ENCODE results near the gene KCTD16.

KCTD16 gene

GRCh38 chr5:144331361-144331760 lies 160.7 kb downstream of the KCTD16 start:
- DNase-seq = no peak

- no peak for DNase-seq
These were observed 161.6 kb downstream of the KCTD16 start for GRCh38 chr5:144332265-144332664.

- DNase-seq = no peak
These were observed 162.8 kb downstream of the KCTD16 start for GRCh38 chr5:144333336-144333920.

GRCh38 chr5:144335561-144335960 lies 164.9 kb downstream of the KCTD16 start:
- no peak for DNase-seq

- peak in 8 of 56 donors; percentile 0 to 22 (median 1) for DNase-seq
These were observed 165.7 kb downstream of the KCTD16 start for GRCh38 chr5:144336191-144336961.

GRCh38 chr5:144352330-144352729 lies 181.7 kb downstream of the KCTD16 start:
- no peak for DNase-seq

- DNase-seq = no peak
These were observed 182.2 kb downstream of the KCTD16 start for GRCh38 chr5:144352732-144353317.

- DNase-seq = no peak
These were observed 185.8 kb downstream of the KCTD16 start for GRCh38 chr5:144356489-144356888.

GRCh38 chr5:144361406-144361805 lies 190.7 kb downstream of the KCTD16 start:
- no peak for DNase-seq

- no peak for DNase-seq
These were observed 195.2 kb downstream of the KCTD16 start for GRCh38 chr5:144365885-144366284.

- DNase-seq = no peak
These were observed 197.3 kb downstream of the KCTD16 start for GRCh38 chr5:144367991-144368390.

- no peak for DNase-seq
These were observed 197.9 kb downstream of the KCTD16 start for GRCh38 chr5:144368556-144368955.

GRCh38 chr5:144369006-144369405 lies 198.3 kb downstream of the KCTD16 start:
- peak in 1 of 56 donors; percentile 0 for DNase-seq

GRCh38 chr5:144370273-144370672 lies 199.6 kb downstream of the KCTD16 start:
- no peak for DNase-seq

GRCh38 chr5:144374637-144375036 lies 204.0 kb downstream of the KCTD16 start:
- no peak for DNase-seq

GRCh38 chr5:144377207-144377606 lies 206.5 kb downstream of the KCTD16 start:
- no peak for DNase-seq

- DNase-seq = no peak
These were observed 208.0 kb downstream of the KCTD16 start for GRCh38 chr5:144378681-144379080.

GRCh38 chr5:144385597-144385996 lies 214.9 kb downstream of the KCTD16 start:
- DNase-seq = no peak

- DNase-seq = no peak
These were observed 215.6 kb downstream of the KCTD16 start for GRCh38 chr5:144386315-144386714.

GRCh38 chr5:144390133-144390532 lies 219.5 kb downstream of the KCTD16 start:
- DNase-seq = peak in 3 of 56 donors; percentile 1 to 11 (median 4)

GRCh38 chr5:144391044-144391443 lies 220.4 kb downstream of the KCTD16 start:
- no peak for DNase-seq

GRCh38 chr5:144393641-144394435 lies 223.2 kb downstream of the KCTD16 start:
- no peak for DNase-seq

Measured in nucleus accumbens (tissue), 56 donors.